RCC 7860 (cell line): ENCODE measurements around the gene TRIM65.
A peak's percentile ranks its signal among the peaks of the same experiment; 100 is the strongest.
"Not testable (repeated sequence)": the region's sequence is repeated elsewhere in the genome, so short reads cannot be mapped to it uniquely, and the experiment has no call there.

ENCODE experiments used
- DNase-seq: peaks from one replicate; pipeline ENCODE4 v3.0.0-alpha.2; 2015; ENCODE audit warnings: low spot score
- FAIRE-seq: peaks from 2 replicates; lab custom pipeline; 2012; peaks lifted over from hg19 to GRCh38; lab: Jason Lieb, UNC

The TRIM65 gene

DNA sequence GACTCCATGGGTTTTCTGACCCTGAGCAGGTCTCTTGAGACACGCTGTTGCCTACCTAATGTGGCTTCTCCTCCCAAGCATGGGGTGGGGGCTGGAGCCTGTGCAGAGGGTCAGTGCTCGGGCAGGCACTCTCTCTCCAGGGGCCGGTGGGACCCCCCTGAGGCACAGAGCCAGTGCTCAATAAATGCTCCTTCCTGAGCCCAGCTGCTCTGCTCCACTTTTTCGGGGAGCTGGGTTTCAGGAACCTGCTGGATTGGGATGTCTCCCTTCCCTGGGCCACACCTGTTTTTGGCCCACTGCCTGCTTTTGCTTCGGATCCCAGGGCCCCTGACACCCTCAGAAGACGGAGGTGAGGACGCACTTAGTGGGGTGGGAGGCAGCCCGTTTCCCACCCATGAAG, 1.3 kb upstream of the TRIM65 start:
- FAIRE-seq, result no peak

DNA sequence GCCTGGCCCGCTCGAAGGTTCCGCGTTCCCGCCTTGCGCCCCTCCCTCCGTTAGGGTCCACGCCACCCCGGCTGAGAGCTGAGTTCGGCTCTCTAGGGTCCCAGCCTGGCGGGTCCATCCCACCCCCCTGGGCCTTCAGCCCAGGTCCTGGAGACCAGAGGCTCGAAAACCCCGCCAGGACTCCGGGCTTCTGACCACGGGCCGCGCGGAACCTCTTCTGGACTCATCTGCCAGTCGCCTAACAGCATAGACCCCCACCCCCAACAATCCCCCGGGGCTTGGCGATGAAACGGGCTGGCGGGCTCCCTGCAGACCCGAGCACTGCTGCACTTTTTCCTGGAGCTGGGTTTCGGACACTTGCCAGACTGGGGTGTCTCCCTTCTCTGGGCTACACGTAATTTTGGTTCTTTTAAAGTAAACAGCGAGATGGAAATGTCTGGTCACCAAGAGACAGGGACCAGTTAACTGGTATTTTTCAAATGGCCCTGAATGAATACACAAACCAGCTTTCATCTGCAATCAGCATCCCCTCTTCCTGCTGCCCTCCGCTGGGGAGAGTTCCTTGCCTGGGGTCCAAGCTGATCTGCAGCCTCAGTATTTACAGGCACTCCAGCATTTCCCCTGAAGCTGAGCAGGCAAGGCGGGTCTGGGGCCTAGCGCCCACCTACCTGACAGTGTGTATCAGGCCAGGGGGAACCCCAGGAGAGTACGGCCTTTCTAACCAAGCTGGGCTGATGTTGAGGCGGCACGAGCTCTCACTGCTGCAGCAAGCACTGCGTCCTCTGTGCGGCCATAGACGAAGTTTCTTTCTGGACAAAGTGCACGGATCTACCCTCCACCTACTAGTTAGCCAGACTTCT, 639 bp upstream of the TRIM65 start:
- no peak for DNase-seq
- FAIRE-seq, result no peak

More for the DNA sequence above, 1.3 kb upstream of the TRIM65 start:
- no peak for DNase-seq

DNA sequence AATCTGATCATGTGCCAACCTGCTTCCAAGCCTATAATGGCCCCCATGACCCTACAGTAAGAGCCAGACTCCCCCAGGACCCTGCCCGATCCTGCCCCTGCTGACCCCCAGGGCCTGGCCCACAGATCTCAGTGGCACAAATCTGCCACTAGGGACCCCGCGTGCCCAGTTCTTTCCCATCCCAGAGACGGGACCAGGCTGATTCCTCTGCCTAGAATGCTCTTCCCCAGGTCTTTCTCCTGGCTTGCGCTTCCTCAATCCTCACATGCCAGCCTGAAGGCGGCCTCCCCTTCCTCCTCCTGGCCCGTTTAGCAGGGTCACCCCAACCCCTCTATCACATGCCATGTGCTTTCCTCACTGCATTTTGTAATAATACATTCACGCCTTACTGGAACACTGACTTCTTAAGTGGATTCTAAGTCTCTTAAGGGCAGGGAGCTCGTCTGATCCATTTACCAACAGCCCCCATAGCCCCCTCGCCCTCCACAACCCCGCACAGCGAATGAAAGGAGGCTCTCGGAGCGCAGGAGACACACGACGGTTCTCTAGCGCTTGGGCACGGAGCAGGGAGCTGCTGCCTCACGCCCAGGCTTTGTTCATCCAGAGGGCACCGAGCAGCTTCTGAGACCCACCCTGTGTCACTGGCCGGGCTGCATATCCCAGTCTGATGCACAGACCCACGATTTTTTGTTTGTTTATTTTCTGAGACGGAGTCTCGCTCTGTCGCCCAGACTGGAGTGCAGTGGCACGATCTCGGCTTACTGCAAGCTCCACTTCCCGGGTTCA, 1.2 kb downstream of the TRIM65 start:
- FAIRE-seq (no peak), DNase-seq (no peak)

DNA sequence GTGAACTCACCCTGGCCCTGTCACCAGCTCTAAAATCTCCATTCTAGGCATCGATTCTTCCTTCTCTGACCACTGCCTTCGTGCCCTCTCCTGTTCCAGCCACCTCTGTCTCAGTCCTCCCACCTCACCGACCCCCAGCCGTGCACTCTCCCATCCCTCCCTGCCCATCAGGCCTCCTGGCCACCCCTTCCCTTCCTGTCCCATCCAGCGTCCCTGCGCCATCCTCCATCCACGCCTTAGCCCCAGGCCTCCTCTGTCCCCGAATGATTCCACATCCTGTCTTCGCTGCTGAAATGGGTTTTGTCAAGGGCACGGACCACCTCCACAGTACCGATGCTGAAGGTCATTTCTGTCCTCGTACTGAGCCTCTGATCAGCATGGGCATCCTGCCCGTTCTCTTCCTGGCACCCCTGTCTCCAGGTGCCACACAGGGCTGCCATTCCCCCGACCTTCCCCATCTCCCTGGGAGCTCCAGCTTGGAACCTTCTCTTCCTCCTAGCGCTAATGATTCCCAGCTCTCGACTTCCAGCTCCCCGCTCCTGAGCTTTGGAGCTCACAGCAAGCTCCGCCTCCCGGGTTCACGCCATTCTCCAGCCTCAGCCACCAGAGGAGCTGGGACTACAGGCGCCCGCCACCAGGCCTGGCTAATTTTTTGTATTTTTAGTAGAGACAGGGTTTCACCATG, 2.6 kb downstream of the TRIM65 start:
- FAIRE-seq (no peak), DNase-seq (no peak)

DNA sequence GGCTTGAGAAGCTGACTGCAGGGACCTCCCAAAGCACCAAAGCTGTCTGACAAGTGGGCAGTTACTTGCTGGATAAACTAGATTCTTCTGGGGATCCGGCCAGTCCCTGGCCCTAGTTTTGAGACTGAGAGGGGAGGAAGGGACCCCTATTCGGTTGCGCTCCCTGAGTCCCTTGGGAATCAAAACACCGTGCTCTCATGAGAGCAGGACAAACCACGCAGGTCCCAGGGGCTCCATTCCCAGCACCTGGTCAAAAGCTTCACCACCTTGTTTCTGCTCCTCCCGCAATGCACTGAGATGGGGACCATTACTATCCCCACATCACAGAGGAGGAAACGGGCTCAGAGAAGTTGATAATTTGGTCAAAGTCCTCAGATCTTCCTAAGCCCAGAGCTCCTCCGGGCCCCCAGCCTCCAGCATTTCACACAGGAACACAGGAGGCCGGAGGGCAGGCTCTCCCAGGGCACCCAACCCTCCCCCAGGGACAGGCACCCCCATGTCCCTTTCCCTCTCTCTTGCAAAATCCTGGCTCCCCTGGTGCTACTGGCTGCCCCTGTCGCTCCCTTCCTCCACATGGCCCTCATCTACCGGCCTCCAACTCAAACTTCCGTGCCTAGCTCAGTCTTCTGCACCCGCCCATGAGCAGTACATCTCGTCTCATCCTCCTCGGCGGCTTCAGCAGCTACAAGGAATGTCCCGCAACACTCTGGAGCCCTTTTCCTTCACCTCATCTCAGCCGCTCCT, 3.3 kb downstream of the TRIM65 start:
- FAIRE-seq (no peak), DNase-seq (no peak)

DNA sequence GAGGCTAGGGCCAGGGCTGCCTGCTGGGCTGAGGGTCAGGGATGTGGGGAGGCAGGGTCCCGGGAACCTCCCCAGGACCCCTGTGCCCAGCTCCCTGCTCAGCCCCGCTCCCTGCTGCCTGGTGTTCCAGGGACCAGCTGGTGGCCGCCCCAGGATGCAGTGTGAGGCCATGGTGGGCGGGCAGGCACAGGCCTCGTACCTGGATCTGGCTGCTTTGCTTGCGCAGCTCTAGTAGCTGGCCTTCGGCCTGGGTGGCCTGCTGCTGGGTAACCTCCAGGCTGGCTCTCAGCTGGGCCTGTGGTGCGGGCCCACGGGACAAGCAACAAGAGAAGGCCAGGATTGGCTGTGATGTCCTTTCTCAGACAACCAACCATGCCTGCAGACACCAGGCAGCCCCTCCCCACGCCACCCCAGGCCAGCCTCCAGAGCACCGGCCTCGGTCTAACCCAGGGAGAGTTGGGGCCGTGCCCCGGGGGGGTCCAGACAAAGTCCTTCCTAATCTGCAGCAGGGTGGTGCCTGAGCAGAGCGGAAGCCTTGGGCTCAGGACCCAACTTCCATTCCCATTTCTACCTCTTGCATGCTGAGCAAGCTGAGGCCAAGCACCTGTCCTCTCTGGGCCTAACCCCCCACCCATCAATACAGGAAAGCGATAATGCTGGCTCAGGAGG, 4.1 kb downstream of the TRIM65 start:
- no peak for DNase-seq
- FAIRE-seq, result no peak

DNA sequence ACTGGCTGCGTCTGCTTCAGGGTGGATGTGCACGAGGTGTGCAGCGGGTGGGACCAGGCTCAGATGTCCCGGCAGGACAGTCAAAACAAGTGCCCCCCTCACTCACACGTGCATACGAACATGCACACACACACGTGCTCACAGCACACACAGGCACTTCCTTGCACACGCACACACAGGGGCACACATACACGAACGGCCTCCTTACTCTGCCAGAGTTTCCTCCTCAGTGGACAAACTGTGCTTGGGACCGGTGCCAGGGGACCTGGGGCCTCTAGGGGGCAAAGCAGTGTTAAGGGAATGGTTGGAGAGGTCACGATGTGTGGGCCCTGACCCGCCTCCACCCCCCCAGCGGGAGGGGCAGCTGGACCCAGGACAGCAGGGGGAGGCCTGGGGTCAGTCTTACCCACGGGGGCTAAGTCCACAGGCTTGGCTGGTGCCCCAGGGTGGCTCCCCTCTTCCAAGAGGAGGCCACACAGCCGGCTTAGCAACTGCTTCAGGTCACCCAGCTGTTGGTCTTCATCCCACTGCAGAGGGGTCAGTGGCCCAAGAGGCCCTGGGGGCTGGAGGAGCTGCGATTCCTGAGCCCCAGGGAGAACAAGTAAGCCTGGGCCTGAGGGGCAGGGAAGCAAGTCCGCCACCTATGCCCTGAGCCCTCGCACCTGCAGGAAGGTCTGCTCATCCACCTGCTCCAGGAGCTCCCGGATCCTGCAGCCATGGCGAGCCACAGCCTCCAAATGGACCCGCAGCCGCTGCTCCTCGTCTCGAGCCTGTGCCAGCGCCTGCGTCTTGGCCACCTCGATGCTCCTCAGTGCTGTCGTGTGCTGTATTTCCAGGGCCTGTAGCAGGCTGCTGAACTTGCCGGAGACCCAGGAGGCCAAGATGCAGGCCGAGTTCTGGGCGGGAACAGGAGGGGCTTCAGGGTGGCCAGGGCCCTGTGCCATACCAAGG, 4.9 kb downstream of the TRIM65 start:
- DNase-seq (no peak), FAIRE-seq (no peak)

DNA sequence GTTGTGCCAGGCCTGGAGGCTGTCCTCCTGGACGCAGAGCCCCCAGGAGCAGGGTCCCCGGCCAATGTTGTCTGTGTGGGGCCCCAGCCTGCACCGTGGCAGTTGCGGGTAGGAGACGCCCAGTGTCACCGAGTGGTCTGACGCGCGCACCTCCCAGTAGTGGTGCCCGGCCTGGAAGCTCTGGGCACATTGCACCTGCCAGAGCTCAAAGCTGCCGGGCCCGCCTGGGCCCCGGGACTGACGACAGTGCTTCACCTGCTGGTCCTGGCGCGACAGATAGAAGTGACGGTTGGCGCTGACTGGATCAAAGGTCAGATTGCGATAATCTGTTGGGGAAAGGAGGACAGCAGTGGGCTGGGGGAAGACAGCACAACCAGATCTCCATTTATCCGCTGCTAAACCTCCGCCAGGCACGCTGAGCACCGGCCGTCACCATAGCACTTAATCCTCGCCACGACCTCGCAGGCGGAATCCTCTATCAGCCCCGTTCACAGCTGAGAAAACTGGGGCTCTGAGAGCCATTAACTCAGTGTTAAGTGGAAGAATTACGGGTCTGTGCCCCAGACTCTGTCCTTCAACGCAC, 5.6 kb downstream of the TRIM65 start:
- FAIRE-seq (no peak), DNase-seq (no peak)

DNA sequence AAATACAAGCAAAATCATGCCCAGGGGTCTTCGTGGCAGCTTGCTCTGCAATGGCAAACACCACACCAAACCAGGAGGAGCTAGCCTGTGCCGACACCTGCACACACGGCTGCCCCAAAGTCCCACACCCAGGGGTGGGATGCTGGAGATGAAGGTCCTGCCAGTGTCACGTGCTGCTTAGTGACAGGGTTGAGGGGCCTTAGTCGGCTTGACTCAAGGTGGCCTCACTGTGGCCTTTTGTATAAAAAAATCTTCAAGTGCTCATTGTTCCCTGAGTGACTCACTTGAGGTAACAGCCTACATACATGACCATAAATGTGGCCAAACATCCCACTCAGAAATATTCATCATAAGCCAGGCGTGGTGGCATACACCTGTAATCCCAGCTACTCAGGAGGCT, 7.3 kb downstream of the TRIM65 start:
- DNase-seq (no peak), FAIRE-seq (no peak)

DNA sequence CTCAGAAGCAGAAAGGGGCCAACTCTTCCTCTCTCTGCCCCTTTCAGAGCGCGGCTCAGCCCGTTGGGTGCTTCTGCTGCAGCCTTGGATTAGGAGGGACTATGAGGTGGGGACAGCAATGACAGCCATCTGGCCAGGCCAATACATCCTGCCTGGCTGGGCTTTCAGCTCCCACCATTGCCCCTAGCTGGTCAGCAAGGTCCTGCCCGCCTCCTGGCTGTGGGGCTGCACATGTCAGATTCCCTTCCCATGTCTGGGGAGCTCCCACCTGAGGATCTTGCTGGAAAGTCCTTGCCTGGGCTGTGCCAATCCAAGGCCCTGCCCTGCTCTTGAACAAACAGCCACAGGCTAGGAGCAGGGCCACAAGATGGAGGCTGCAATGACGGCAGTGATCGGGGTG, 8.3 kb downstream of the TRIM65 start:
- no peak for DNase-seq
- no peak for FAIRE-seq

DNA sequence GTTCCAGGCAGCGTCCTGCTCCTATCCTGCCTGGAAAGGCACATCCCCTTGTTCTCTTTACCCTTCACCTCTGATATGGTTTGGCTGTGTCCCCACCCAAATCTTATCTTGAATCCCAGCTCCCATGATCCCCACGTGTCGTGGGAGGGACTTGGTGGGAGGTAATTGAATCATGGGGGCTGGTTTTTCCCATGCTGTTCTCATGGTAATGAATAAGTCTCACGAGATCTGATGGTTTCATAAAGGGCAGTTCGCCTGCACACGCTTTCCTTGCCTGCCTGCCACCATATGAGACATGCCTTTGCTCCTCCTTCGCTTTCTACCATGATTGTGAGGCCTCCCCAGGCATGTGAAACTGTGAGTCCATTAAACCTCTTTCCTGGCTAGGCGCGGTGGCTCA, 10.9 kb downstream of the TRIM65 start:
- not testable (repeated sequence) for FAIRE-seq, DNase-seq

DNA sequence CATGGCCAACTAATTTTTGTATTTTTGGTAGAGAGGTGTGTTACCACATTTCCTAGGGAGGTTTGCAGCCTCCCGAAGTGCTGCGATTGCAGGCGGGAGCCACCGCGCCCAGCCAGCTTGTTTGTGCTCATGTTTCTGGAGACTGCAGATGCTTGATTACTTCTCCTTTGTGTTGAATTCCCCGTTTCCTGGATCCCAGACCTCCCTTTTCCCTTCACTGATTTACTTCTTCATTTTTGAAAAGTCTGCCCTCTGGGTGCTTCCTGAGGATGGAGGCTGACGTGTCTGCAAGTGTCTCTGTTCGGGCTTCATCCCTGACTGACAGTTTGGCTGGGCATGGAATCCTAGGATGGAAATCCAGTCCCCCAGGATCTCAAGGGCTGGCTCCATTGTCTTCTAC, 11.3 kb downstream of the TRIM65 start:
- FAIRE-seq (no peak), DNase-seq (no peak)

DNA sequence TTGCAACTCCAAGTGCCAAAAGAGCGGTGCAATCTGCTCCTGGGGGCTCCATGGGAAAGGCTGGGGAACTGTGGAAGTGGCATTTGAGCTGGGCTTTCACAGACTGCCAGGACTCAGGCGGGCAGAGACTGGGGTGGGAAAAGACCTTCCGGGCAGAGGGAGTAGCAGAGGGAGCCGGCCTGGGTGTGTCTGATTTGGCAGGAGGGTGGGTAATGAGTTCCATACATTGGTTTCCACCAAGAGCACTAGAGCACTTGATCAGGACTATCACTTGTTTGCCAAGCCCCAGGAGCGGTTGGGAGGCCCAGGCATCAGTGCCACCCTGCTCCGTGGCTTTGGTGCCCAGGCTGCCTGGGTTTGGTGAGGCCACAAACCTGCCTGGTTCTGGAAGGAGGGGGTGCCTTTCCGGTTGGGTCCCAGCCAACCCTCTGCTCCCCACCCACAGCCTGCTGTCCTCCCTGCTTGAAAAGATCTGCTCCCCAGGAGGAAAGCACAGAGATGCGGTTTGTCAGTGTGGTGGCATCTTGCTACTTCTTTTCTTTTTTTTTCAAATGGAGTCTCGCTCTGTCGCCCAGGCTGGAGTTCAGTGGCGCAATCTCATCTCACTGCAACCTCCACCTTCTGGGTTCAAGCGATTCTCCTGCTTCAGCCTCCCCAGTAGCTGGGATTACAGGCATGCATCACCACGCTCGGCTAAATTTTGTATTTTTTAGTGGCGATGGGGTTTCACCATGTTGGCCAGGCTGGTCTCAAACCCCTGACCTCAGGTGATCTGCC, 14.9 kb downstream of the TRIM65 start:
- FAIRE-seq (no peak), DNase-seq (no peak)

DNA sequence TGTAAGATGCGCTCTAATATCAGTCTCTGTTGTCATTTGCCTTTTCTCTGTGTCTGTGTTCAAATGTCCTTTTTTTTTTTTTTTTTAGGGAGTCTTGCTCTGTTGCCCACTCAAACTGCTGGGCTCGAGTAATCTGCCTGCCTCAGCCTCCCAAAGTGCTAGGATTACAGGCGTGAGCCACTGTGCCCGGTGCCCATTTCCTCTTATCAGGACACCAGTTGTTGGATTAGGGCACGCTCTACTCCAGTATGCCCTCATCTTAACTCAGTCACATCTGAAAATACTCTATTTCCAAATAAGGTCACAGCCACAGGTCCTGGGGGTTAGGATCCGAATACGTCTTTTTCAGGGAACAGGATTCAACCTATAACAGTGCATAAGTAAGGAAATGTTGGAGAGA, 16.5 kb downstream of the TRIM65 start:
- no peak for DNase-seq
- no peak for FAIRE-seq

DNA sequence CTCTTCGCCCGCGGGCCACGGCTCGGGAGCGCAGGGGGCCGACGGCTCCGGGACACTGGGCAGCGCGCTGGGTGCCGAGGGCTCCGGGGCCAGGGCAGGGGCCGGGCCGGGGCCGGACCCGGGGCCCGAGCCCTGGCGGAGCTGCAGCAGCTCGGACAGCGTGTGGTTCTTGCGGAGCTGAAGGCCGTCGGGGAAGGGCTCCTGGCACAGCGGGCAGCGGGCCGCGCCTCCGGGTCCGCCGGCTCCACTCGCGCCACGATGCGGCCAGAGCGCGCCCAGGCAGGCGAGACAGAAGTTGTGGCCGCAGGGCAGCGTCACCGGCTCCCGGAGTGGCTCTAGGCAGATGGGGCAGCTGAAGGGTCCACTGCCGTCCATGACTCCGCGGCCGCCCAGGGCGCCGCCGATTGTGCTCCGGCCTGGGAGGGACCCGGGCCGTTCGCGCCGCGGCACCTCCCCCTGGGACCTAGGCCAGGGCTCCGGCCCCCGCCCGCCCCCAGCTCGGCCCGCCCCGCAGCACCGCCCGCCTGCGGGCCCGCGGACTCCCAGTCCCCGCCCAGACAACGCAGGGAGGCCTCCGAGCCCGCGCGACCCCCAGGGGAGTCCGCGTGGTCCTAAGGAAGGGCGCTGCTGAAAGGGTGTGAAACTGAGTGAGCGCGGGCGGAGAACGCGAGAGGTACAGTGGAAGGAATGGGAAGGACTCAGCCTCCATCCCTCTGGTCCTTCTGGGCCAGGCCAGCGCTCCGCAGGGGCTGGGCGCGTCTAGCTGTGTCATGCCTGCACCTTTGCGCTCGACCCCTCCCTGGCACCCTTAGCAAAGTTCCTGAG, 18.4 kb downstream of the TRIM65 start, which contains the start of gene TRIM47:
TSS of gene TRIM47 (minus strand) at position 408 of the 825 bp plus-strand sequence. CDS start at position 375, 33 bp downstream.
- DNase-seq (peak; percentile 25), FAIRE-seq (no peak)

DNA sequence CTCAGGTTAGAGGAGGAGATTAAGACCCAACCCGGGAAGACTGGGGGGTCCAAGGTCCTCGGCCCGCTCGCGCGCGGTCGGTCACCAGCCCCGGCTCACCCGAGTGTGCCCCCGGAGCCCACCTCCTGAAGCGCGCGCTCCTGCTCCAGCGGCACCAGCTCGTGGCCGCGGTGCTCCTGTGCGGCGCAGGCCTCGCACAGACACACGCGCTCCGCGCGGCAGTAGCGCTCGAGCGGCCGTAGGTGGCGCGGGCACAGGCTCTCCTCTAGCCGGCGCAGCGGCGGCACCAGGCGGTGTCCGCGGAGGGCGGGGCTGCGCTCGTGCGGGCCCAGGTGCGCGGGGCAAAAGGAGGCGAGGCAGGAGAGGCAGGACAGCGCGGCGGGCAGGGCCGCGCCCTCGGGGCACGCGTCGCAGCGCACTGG, 19.0 kb downstream of the TRIM65 start:
- no peak for FAIRE-seq

More for the DNA sequence above, 19.0 kb downstream of the TRIM65 start:
- DNase-seq, result peak; percentile 52
